ELF-1 (cell line): ENCODE results near the gene UBTD2.
"Not testable (repeated sequence)": the region's sequence is repeated elsewhere in the genome, so short reads cannot be mapped to it uniquely, and the experiment has no call there.

ENCODE experiments used
- DNase-seq: peaks from one replicate; pipeline ENCODE4 v3.0.0-alpha.2; 2016; ENCODE audit warnings: low read depth, low spot score

The UBTD2 gene

DNA sequence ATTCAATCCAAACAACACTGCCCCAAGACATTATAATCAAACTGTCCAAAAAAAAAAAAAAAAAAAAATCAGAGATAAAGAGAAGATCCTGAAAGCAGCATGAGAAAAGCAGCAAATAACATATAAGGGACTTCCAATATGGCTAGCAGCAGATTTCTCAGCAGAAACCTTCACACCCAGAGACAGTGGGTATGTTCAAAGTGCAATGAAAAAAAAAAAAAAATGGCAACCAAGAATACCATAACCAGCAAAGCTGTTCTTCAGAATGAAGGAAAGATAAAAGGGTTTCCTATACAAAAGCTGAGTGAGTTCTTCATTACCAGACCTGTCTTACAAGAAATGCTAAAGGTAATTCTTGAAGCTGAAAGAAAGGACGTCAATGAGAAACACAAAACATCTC is 32.1 kb downstream of the UBTD2 start:
- DNase-seq: no peak

DNA sequence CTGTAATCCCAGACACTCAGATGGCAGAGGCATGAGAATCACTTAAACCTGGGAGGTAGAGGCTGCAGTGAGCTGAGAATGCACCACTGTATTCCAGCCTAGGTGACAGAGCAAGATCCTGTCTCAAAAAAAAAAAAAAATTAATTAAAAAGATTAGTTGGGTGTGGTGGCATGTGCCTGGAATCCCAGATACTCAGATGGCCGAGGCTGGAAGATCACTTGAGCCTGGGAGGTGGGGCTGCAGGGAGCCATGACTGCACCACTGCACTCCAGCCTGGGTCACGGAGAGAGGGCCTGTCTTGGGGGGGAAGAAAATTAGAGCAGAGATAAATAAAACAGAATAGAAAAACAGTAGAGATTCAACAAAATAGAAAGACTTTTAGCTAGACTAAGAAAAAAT is 34.9 kb downstream of the UBTD2 start:
- no peak for DNase-seq

DNA sequence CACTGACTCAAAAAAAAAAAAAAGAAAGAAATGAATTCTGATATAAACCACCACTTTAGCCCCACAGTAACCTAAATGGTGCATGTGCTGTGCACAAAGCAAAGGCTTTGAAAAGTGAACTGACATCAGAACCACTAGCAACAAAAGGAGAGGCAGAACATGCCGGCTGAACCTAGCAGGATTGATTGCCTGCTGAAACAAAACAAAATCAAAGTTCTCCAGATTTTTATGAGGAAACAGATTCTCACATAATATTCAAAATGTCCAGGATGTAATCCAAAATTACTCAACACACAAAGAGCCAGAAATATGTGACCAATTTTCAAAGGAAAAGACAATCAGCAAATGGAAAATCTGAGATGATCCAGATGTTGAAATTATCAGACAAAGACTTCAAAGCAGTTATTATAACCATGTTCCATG is 37.9 kb downstream of the UBTD2 start:
- DNase-seq: no peak

DNA sequence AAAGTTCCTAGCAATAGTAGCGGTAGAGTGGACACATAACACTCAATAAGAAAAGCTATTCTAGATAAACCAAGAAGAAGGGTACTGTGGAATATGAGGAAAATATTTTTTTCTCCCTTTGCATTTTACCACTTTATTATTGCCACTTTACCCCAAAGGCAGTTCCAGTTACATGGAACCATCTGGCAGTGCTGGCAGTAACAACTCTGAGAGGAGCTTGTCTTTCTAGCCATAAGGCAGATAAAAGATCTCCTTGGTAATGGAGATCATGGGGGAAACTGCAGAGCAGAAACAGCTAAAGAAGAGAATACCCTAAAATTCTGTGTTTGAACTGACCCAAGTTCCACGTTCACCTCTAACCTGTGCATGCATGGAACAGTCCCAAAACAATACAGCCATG is 38.5 kb downstream of the UBTD2 start:
- no peak for DNase-seq

DNA sequence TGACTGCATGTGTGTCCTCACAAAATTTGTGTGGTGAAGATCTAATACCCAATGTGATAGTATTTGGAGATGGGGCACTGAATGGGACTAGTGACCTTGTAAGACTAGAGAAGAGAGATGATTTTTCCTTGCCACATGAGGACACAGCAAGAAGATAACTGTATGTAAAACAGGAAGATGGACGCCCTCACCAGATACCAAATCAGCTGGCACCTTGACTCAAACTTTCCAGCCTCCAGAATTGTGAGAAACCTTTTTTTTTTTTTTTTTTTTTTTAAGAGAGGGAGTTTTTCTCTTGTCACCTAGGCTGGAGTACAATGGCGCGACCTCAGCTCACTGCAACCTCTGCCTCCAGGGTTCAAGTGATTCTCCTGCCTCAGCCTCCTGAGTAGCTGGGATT is 40.3 kb downstream of the UBTD2 start:
- no peak for DNase-seq

DNA sequence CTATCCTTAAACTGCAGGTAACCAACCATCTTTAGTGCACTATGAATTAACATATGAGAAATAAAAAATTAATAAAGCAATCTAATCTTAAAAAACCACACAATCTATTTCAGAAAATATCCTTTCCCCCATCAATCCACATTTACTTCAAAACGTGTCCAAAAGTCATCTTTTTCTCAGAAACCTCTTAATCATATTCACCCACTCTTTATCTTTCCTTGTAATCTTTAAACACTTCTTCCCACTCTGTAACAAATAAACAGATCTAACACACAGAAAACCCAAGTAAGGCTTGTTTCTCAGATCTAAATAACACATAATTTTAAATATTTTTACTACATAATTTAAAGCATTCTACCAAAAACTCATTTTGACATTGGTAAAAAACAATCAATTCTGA is 45.2 kb downstream of the UBTD2 start:
- no peak for DNase-seq

DNA sequence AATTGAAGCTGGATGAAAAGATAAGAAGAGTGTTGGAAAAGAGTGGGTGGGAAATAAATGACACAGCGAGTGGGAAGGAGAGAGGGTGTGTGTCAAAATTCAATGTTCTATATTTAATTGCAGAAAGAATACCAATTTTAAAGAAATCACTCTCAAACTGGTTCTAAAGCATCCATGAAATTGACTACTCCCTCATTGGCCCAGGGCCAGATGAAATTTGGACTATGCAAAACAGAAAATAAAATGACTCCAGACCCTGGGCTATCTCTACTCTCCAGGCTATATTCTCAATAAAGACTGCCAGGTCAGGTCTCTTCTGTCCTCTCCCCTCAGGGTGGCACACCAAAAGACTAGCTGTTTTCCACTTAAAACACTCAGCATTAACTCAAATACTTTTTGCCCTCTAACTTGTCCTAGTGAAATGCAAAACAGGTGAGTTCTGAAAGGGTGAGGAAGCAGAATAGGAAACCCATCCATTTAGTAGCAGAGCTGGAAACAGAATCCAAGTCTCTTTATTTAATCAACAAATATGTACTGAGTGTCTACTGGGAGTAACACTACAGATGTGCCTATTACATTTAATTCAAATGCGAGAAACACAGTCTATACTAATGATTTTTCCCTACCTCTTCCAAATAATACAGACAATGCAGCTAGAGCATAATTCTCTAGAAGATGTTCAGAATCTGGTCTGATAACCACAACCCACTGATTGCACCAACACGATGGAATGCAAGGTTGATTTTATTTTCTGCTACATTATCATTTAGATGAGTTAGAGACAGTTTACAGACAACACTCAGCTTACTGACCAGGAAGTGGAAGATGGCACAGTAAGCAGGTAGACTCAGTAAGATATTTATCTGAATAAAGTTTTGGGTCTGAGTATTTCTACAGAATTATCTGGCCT is 47.5 kb downstream of the UBTD2 start:
- DNase-seq: no peak

DNA sequence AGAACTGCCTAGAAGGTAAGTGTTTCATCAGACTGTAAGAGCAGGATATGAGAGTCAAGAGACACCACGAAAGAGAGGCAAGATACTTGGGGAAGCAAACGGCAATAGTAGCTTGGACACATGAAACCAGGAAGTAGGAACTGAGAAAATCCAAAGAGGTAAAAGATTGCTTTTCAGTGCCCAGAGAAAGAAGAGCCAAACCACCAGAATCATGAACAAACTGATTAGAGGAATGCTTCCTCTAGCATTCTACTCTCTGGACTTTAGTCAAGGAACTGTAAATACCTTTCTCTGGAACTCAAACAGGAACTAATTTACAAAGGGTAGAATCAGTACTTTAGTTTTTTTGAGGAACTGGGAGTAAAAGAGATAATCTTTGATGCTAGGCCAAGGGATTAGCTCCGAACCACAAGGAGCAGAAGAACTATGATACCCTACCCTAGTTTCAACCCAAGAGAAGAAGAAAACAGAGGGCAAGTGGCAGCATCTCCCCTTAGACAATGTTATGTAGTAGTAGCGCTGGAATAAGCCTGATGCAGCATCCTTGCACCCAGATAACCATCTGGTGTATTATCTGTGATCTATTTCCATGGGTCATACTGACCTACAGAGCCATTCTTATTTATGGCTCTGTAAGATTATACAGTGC is 48.3 kb downstream of the UBTD2 start:
- no peak for DNase-seq

DNA sequence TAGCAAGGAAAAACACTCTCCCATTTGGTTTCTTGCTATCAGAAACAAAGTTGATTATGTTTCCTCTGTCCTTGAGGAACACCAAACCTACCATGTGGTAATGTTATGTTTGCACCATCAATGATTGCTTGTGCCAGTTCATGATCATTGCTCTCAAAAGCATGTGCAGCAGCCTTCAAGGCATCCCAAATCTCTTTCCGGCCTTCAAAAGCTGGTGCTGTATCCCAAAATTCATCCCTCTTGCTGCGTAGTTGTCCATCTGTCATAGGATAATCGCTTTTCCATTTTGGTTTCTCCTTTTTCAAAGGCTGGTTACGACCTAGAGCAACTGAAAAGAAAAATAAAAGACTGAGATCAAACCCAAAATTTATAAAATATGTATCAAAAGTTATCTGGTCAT is 49.5 kb downstream of the UBTD2 start:
- DNase-seq: no peak

DNA sequence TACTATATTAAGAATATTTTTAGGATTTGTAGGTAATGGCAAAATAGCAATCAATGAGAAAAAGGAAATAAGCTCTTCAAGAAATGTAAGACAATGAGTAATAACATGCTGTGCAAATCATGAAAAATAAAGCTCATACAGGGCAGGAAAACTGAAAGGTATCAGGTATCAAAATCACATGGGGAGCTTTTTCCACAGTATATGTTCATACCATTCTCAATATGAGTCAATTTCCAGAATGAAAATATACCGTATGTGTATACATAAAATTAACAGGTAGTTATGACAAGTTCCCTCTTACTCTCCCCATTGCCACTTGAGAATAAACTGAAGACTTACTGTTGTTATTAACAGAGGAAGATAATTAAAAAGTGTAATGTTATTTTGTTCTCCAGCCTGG is 53.7 kb downstream of the UBTD2 start:
- DNase-seq: no peak

DNA sequence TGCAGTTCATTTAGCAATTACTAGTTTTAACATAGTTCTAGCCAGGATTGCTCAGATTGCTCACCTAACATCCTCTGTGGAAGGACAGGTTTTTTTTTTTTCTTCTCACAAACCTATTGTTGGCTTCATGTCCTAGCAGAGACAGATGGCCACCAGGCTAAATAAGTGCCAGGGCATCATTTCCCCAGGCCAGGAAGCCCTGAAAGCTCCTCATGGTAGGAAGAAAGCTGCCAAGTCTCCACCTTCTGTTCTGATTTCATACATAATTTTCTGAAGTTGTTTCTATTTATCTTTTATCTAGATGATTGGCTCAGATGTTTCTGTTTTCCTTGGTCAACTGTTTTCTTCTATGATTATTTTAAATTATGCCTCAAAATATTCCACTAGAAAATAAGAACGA is 58.6 kb downstream of the UBTD2 start:
- DNase-seq: no peak

DNA sequence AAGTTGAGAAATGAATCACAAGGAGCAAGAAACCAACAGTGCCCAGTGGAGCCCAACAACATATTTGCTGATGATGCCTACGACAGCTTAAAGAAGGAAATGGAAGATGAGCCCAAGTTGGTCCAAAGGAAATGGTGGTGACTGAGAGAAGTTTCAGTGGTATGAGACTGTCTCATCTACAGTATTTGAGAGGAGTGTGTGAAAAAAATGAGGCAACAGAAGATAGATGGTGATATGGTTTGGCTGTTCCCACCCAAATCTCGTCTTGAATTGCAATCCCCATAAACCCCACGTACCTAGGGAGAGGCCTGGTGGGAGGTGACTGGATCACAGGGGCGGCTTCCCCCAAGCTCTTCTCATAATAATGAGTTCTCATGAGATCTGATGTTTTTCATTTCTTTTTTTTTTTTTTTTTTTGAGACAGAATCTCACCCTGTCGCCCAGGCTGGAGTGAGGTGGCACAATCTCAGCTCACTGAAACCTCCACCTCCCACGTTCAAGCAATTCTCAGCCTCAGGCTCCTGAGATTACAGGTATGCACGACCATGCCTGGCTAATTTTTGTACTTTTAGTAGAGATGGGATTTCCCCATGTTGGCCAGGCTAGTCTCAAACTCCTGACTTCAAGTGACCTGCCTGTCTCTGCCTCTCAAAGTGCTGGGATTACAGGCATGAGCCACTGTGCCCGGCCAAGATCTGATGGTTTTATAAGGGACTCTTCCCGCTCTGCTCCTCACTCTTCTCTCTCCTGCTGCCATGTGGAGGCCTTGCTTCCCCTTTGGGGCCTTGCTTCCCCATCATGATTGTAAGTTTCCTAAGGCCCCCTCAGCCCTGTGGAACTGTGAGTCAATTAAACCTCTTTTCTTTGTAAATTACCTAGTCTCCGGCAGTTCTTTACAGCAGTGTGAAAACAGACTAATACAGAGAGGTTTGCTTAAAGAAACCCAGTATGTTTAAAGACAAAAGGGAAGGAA is 59.4 kb downstream of the UBTD2 start:
- DNase-seq: no peak

DNA sequence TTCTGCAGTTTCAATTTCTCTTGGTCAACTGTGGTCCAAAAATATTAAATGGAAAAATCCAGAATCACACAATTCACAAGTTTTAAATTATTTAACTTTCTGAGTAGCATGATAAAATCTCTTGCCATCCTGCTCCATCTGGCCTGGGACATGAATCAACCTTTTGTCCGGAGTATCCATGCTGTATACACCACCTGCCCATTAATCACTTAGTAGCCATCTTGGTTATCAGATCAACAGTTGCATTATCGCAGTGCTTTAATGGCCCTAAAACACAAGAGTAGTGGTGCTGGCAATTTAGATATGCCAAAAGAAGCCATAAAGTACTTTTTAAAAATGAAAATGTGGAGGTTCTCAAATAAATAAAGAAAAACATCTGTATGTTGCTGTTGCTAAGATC is 64.3 kb downstream of the UBTD2 start:
- no peak for DNase-seq

DNA sequence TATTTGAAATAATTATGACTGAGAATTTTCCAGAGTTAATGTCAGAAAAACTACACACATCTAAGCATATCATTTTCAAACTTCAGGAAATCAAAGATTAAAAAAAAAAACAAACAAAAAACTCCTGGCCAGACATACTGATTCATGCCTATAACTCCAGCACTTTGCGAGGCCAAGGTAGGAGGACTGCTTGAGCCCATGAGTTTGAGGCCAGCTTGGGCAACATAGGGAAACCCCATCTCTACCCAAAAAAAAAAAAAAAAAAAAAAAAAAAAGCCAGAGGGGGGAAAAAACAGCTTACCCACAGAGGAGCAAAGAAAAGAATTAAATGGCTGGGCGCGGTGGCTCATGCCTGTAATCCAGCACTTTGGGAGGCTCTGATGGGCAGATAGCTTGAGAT is 67.2 kb downstream of the UBTD2 start:
- no peak for DNase-seq

DNA sequence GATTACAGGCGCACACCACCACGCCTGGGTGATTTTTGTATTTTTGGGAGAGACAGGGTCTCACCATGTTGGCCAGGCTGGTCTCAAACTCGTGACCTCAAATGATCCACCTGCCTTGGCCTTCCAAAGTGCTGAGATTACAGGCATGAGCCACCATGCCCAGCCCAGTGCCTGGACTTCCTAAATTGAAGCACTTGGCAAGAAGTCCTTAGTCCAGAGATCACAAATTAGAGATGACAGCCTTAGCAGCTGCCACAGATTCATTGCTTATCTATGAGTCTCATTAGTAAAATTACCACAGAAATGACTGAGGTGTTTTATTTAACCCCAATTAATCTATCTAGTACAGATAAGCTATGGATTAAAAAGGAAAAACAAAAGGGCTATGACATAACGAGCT is 70.4 kb downstream of the UBTD2 start:
- DNase-seq: no peak

DNA sequence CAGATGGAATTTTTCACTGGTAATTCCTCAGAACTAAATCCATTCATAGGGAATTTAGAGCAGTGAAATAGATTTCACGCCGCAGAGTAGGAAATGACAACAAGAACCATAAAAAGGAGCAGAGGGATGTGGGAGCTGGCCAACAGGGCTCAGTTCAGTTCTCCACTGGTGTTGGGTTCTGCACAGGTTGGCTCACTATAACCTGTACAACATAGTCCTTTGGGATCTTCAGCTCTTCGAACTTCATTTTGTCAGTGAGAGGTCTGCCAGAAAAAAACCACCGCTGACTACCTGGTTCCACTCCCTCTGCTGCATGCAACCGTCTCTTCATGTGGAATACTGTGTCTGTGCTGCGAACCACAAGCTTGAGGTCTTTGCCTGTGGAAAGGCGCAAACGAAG is 71.9 kb downstream of the UBTD2 start:
- DNase-seq: no peak

DNA sequence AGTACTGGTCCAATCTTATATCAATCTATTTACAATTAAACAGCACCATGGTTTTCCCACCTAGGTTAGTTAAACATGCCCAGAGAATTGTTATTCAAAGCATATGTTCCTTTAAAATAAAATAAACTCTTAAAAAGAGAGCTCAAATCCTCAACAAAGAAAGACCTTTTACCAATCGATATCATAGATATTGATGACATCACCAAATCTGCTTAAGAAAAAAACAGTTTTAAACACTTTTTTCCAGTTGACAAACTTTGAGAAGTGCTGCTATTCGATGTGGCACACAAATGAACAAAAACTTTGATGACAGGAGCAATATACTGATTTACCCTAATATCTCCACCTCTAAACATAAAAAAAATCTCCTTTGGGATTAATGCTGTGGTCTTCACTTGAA is 73.8 kb downstream of the UBTD2 start:
- no peak for DNase-seq

DNA sequence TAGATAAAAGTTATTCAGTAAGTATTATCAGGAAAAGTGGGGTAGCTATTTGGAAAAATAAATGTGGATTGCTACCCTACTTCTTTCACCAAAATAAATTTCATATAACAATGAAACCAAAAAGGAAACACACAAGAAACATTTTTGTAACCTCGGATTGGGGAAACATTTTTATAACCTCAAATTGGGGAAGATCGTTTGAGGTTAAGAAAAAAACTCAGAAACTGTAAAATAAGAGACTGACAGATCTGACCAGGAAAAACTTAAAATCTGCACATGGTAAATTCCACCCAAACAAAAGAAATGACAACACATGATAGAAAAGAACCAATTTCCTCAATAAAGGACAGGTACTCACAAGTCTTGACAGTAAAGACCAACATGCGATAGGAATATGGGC is 76.1 kb downstream of the UBTD2 start:
- DNase-seq: no peak

DNA sequence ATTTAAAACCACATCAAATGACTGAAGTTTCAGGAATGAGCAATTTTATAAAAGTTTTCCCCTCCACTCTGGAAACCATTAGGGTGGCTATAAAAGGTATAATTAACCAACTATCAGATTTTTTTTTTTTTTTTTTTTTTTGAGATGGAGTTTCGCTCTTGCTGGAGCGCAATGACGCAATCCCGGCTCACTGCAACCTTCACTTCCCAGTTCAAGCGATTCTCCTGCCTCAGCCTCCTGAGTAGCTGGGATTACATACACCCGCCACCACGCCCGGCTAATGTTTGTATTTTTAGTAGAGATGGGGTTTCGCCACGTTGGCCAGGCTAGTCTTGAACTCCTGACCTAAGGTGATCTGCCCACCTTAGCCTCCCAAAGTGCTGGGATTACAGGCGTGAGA is 77.6 kb downstream of the UBTD2 start:
- DNase-seq: not testable (repeated sequence)

DNA sequence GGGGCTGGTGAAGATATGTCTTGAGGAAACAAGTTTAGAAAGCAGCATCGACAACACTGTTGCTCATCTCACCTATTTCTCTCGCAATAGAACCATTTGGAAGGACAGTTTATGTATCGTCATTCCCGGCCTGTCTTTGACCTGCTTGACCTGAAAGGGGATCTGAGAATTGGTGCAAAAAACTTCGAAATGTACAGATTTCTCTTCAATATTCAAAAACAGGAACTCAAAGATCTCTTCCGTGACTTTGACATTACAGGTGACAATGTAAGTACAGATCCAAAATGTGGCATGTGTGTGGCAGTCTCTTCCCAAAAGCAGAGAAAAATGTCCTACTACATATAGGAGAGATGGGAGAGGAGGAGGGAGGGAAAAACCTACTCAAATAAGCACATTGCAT is 83.1 kb downstream of the UBTD2 start:
- DNase-seq: no peak

DNA sequence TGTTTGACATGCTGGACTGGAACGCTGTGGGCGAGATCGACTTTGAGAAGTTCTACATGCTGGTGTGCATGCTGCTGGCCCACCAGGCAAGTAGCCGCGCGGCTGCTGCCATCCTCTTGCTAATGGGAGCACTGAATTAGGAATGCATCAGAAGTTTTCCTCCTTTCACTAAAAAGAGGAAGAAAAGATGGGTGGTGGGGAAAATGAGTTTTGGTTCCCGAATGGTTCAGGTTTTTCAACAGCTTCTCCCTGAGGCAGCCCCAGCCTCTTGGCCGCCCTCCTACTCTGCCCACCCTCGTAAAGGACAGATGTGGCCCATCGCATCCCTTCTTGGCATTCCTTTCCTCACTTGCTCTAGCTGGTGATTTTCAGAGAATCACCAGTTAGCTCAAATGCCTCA is 84.1 kb downstream of the UBTD2 start:
- DNase-seq: no peak

DNA sequence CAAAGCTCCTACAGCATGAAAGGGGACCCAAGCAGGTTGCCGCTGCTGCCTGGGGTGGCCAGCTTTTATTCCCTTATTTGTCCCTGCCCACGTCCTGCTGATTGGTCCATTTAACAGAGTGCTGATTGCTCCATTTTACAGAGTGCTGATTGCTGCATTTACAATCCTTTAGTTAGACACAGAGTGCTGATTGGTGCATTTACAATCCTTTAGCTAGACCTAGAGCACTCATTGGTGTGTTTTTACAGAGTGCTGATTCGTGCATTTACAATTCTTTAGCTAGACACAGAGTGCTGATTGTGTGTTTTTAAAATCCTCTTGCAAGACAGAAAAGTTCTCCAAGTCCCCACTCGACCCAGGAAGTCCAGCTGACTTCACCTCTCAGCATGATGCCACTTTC is 85.8 kb downstream of the UBTD2 start:
- not testable (repeated sequence) for DNase-seq
